HEK293 (cell line): ENCODE data around the gene ARHGDIA.

Experiments
- BCL11A ChIP-seq: fragments of 450-650 bp; formaldehyde crosslinking; IDR thresholded peaks from 2 replicates; pipeline ENCODE4 v1.5.1; 2016; ENCODE audit warnings: low read depth, missing biosample characterization, missing genetic modification characterization
- GLIS1 ChIP-seq: fragments of 450-650 bp; formaldehyde crosslinking; IDR thresholded peaks from 2 replicates; pipeline ENCODE4 v1.5.1; 2016; ENCODE audit warnings: missing biosample characterization, missing genetic modification characterization
- HOXD13 ChIP-seq: sonication (generic); formaldehyde crosslinking; IDR thresholded peaks from 2 replicates; pipeline ENCODE4 v1.8.0; 2022; ENCODE audit warnings: missing genetic modification reagents, borderline replicate concordance
- INSM2 ChIP-seq: fragments of 450-650 bp; formaldehyde crosslinking; IDR thresholded peaks from 2 replicates; pipeline ENCODE4 v1.5.1; 2016; ENCODE audit warnings: missing biosample characterization, missing genetic modification characterization
- MZF1 ChIP-seq: fragments of 450-650 bp; formaldehyde crosslinking; IDR thresholded peaks from 2 replicates; pipeline ENCODE4 v1.5.1; 2017; ENCODE audit warnings: missing biosample characterization, missing genetic modification characterization, borderline replicate concordance
- PRDM1 ChIP-seq: fragments of 450-650 bp; formaldehyde crosslinking; IDR thresholded peaks from 2 replicates; pipeline ENCODE4; 2016; ENCODE audit warnings: missing biosample characterization, missing genetic modification characterization
- PRDM4 ChIP-seq: fragments of 450-650 bp; formaldehyde crosslinking; IDR thresholded peaks from 2 replicates; pipeline ENCODE4 v1.5.1; 2017; ENCODE audit warnings: missing biosample characterization, missing genetic modification characterization
- SCRT1 ChIP-seq: fragments of 450-650 bp; formaldehyde crosslinking; IDR thresholded peaks from 2 replicates; pipeline ENCODE4 v1.5.1; 2016; ENCODE audit warnings: missing biosample characterization, missing genetic modification characterization, borderline replicate concordance
- SCRT2 ChIP-seq: fragments of 450-650 bp; formaldehyde crosslinking; IDR thresholded peaks from 2 replicates; pipeline ENCODE4 v1.5.1; 2016; ENCODE audit warnings: missing biosample characterization, missing genetic modification characterization
- SP2 ChIP-seq: fragments of 450-650 bp; formaldehyde crosslinking; IDR thresholded peaks from 2 replicates; pipeline ENCODE4 v1.5.1; 2016; ENCODE audit warnings: missing biosample characterization, missing genetic modification characterization
- TRIM28 ChIP-seq: IDR thresholded peaks from 2 replicates; pipeline ENCODE4 v1.6.1; 2011; ENCODE audit warnings: low read length, control low read depth, borderline replicate concordance
- ZBTB1 ChIP-seq: fragments of 450-650 bp; formaldehyde crosslinking; IDR thresholded peaks from 2 replicates; pipeline ENCODE4 v1.5.1; 2016; ENCODE audit warnings: missing biosample characterization, missing genetic modification characterization
- ZBTB17 ChIP-seq: fragments of 450-650 bp; formaldehyde crosslinking; IDR thresholded peaks from 2 replicates; pipeline ENCODE4 v1.5.1; 2016; ENCODE audit warnings: missing biosample characterization, missing genetic modification characterization
- ZBTB26 ChIP-seq: fragments of 450-650 bp; formaldehyde crosslinking; optimal IDR thresholded peaks from 2 replicates; pipeline ENCODE3; 2016; ENCODE audit warnings: missing biosample characterization, mild to moderate bottlenecking, missing genetic modification characterization
- ZBTB8A ChIP-seq: fragments of 450-650 bp; formaldehyde crosslinking; IDR thresholded peaks from 2 replicates; pipeline ENCODE4 v1.5.1; 2016; ENCODE audit warnings: missing biosample characterization, missing genetic modification characterization
- ZFP3 ChIP-seq: fragments of 450-650 bp; formaldehyde crosslinking; IDR thresholded peaks from 2 replicates; pipeline ENCODE4 v1.5.1; 2016; ENCODE audit warnings: low read depth, missing biosample characterization, missing genetic modification characterization
- ZIC2 ChIP-seq: fragments of 450-650 bp; formaldehyde crosslinking; IDR thresholded peaks from 2 replicates; pipeline ENCODE4 v1.5.1; 2016; ENCODE audit warnings: missing biosample characterization, missing genetic modification characterization
- ZNF133 ChIP-seq: fragments of 450-650 bp; formaldehyde crosslinking; IDR thresholded peaks from 2 replicates; pipeline ENCODE4 v1.5.1; 2016; ENCODE audit warnings: missing biosample characterization, missing genetic modification characterization
- ZNF175 ChIP-seq: fragments of 450-650 bp; formaldehyde crosslinking; IDR thresholded peaks from 2 replicates; pipeline ENCODE4 v1.5.1; 2016; ENCODE audit warnings: missing biosample characterization, missing genetic modification characterization
- ZNF184 ChIP-seq: fragments of 450-650 bp; IDR thresholded peaks from 2 replicates; pipeline ENCODE4 v1.5.1; 2018; ENCODE audit warnings: missing biosample characterization, mild to moderate bottlenecking, missing genetic modification characterization
- ZNF19 ChIP-seq: fragments of 450-650 bp; formaldehyde crosslinking; IDR thresholded peaks from 2 replicates; pipeline ENCODE4; 2016; ENCODE audit warnings: missing biosample characterization, missing genetic modification characterization, low read depth
- ZNF366 ChIP-seq: fragments of 450-650 bp; formaldehyde crosslinking; conservative IDR thresholded peaks from 2 replicates; pipeline ENCODE4 v1.5.1; 2016; ENCODE audit warnings: missing biosample characterization, missing genetic modification characterization
- ZNF391 ChIP-seq: fragments of 450-650 bp; formaldehyde crosslinking; IDR thresholded peaks from 2 replicates; pipeline ENCODE4 v1.5.1; 2016; ENCODE audit warnings: low read depth, missing biosample characterization, missing genetic modification characterization, borderline replicate concordance
- ZNF423 ChIP-seq: fragments of 450-650 bp; formaldehyde crosslinking; IDR thresholded peaks from 2 replicates; pipeline ENCODE4 v1.5.1; 2016; ENCODE audit warnings: missing biosample characterization, missing genetic modification characterization
- ZNF521 ChIP-seq: fragments of 450-650 bp; formaldehyde crosslinking; IDR thresholded peaks from 2 replicates; pipeline ENCODE4 v1.5.1; 2017; ENCODE audit warnings: missing biosample characterization, mild to moderate bottlenecking, missing genetic modification characterization
- ZNF560 ChIP-seq: fragments of 450-650 bp; formaldehyde crosslinking; IDR thresholded peaks from 2 replicates; pipeline ENCODE4 v1.5.1; 2017; ENCODE audit warnings: missing biosample characterization, missing genetic modification characterization, borderline replicate concordance
- ZNF585B ChIP-seq: fragments of 450-650 bp; formaldehyde crosslinking; IDR thresholded peaks from 2 replicates; pipeline ENCODE4 v1.5.1; 2016; ENCODE audit warnings: missing biosample characterization, missing genetic modification characterization
- ZNF596 ChIP-seq: fragments of 450-650 bp; IDR thresholded peaks from 2 replicates; pipeline ENCODE4 v1.5.0; 2018; ENCODE audit warnings: missing biosample characterization, mild to moderate bottlenecking, missing genetic modification characterization, moderate library complexity
- ZNF654 ChIP-seq: fragments of 450-650 bp; formaldehyde crosslinking; IDR thresholded peaks from 2 replicates; pipeline ENCODE4 v1.5.1; 2016; ENCODE audit warnings: low read depth, missing biosample characterization, missing genetic modification characterization
- ZNF658 ChIP-seq: fragments of 450-650 bp; formaldehyde crosslinking; IDR thresholded peaks from 2 replicates; pipeline ENCODE4; 2016; ENCODE audit warnings: missing biosample characterization, missing genetic modification characterization
- ZNF670 ChIP-seq: fragments of 450-650 bp; formaldehyde crosslinking; IDR thresholded peaks from 2 replicates; pipeline ENCODE4 v1.5.1; 2016; ENCODE audit warnings: missing biosample characterization, missing genetic modification characterization, low read depth
- ZNF830 ChIP-seq: fragments of 450-650 bp; IDR thresholded peaks from 2 replicates; pipeline ENCODE4 v1.5.0; 2018; ENCODE audit warnings: missing biosample characterization, missing genetic modification characterization, low read depth, mild to moderate bottlenecking, moderate library complexity
- ZSCAN16 ChIP-seq: fragments of 450-650 bp; formaldehyde crosslinking; IDR thresholded peaks from 2 replicates; pipeline ENCODE4 v1.5.1; 2016; ENCODE audit warnings: missing biosample characterization, missing genetic modification characterization
- TF ChIP-seq, protein P1 (sequence below): fragments of 450-650 bp; IDR thresholded peaks from 2 replicates; pipeline ENCODE4 v1.5.1; 2018; ENCODE audit warnings: missing biosample characterization, missing genetic modification characterization

Gene ARHGDIA

DNA sequence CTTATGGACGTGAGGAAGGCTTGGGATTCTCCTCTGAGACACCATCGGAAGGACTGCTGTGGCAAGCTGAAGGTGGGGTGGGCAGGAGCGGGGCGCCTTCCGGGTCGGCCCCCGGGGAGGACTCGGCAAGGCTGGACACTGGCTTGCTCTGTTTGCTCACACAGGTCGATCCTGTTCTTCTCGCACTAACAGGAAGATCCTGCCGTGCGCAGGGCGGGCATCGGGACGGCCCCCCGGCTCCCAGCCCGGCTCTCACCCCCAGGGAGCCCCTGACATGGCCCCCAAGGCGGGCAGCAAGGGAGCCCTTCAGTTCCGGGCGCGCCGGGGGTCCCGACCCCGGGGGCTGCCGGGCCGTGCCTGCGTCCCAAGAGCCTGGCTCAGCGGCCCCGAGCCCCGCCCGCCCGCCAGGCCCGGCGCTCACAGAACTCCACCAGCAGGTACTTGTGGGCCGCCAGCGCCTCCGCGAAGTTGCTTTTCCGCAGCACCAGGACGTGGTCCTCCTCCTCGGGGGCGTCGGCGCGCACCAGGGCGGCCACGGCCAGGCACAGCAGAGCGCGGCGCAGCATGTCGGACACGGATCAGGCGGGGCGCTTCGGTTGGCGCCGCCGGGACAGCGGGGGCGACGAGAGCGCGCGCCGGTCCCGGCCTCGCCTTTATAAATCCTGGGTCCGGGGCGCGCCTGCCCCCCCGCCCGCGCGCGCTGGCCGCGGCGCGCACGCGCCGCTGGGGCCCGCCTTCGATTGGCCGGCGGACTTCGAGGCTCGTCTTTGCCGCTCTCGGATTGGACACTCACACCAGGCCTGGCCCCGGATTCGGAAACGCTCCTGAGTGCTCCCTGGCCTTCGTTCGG lies 11.0 kb downstream of the ARHGDIA start, which contains the start of gene P4HB (continued):
- TF ChIP-seq ZBTB26 (tag by site-specific recombination) (no peak), ZNF175 (tag by site-specific recombination) (no peak), HOXD13 (no peak), ZNF585B (no peak), ZNF391 (tag by site-specific recombination) (no peak), ZBTB1 (tag by site-specific recombination) (no peak), ZNF19 (tag by site-specific recombination) (no peak), ZNF521 (tag by site-specific recombination) (no peak), ZNF830 (no peak), ZFP3 (tag by site-specific recombination) (no peak), ZBTB17 (peak; percentile 24; the same call in 1 of the 2 replicates), SCRT1 (tag by site-specific recombination) (no peak), ZNF560 (tag by site-specific recombination) (no peak), ZNF366 (no peak), ZIC2 (tag by site-specific recombination) (peak; percentile 52), BCL11A (tag by site-specific recombination) (no peak), ZNF670 (no peak), PRDM4 (tag by site-specific recombination) (no peak), MZF1 (no peak), ZBTB8A (tag by site-specific recombination) (no peak), ZNF654 (tag by site-specific recombination) (no peak), ZNF423 (tag by site-specific recombination) (no peak), TRIM28 (no peak), SCRT2 (tag by site-specific recombination) (no peak), ZNF596 (tag by site-specific recombination) (no peak), ZNF184 (tag by site-specific recombination) (no peak), GLIS1 (tag by site-specific recombination) (peak; percentile 85), ZNF658 (tag by site-specific recombination) (no peak), PRDM1 (tag by site-specific recombination) (no peak), SP2 (peak; percentile 70), INSM2 (no peak), ZNF133 (tag by site-specific recombination) (no peak), ZSCAN16 (tag by site-specific recombination) (no peak)
- TF ChIP-seq, protein P1, sequence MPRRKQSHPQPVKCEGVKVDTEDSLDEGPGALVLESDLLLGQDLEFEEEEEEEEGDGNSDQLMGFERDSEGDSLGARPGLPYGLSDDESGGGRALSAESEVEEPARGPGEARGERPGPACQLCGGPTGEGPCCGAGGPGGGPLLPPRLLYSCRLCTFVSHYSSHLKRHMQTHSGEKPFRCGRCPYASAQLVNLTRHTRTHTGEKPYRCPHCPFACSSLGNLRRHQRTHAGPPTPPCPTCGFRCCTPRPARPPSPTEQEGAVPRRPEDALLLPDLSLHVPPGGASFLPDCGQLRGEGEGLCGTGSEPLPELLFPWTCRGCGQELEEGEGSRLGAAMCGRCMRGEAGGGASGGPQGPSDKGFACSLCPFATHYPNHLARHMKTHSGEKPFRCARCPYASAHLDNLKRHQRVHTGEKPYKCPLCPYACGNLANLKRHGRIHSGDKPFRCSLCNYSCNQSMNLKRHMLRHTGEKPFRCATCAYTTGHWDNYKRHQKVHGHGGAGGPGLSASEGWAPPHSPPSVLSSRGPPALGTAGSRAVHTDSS (tag by site-specific recombination) = no peak
